Testis (tissue), 2 donors: ENCODE results near the gene SOBP.

Experiments
- POLR2A ChIP-seq: fragments of 450-650 bp; IDR thresholded peaks from one replicate; pipeline ENCODE4 v1.6.1; 2017; ENCODE audit warnings: antibody characterized with exemption, mild to moderate bottlenecking, moderate library complexity
- TF ChIP-seq, protein P1 (sequence below), 3 experiments: fragments of 450-650 bp in 2 of 3; fragments of 200-600 bp in 1 of 3; sonication (generic) in 1 of 3; IDR thresholded peaks; one replicate each; pipeline ENCODE4 v1.5.1; 2016 to 2019; ENCODE audit warnings: antibody characterized with exemption in 3 of 3, mild to moderate bottlenecking in 2 of 3, moderate library complexity in 1 of 3

GRCh38 chr6:107668743-107669474 is 179.0 kb downstream of the SOBP start:
- TF ChIP-seq, protein P1, sequence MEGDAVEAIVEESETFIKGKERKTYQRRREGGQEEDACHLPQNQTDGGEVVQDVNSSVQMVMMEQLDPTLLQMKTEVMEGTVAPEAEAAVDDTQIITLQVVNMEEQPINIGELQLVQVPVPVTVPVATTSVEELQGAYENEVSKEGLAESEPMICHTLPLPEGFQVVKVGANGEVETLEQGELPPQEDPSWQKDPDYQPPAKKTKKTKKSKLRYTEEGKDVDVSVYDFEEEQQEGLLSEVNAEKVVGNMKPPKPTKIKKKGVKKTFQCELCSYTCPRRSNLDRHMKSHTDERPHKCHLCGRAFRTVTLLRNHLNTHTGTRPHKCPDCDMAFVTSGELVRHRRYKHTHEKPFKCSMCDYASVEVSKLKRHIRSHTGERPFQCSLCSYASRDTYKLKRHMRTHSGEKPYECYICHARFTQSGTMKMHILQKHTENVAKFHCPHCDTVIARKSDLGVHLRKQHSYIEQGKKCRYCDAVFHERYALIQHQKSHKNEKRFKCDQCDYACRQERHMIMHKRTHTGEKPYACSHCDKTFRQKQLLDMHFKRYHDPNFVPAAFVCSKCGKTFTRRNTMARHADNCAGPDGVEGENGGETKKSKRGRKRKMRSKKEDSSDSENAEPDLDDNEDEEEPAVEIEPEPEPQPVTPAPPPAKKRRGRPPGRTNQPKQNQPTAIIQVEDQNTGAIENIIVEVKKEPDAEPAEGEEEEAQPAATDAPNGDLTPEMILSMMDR (IDR thresholded peaks at IDR 0.05): no peak
- no peak for TF ChIP-seq POLR2A
